ENCODE measurements around the gene SGPP2. TPM values are rescaled to one million over a fixed set of nuclear protein-coding genes. Genes with fewer than 3 reads are reported as not detected.

Gene SGPP2
- total and polyA plus RNA-seq, 4 donors: 3.9 to 39.5 (median 23.0) TPM

DNA sequence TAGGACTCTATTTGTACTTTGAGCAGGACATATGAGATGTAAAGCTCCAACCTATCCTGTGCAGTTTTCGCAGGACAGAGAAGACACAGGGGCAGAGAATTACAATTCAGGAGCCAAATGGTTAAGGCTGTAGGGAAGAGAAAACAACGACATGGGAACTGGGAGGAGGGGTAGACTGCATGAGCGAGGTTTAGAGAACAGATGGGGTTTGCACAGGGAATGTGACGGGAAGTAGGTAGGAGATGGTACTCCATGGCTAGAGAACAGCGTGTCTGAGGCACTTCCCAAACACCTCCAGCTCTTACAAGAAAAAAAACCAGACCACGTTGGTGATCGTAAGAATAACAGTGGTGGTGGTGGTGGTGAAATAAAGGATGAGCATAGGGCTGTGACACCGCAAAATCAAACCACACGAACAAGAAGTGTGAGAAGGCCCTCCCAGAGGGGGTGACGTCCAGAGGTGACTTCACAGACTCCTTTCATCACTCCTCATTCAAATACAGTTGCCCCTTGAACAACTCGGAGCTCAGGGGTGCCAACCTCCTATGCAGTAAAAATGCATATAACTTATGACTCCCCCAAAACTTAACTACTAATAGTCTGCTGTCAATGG, 138.9 kb downstream of the SGPP2 start:
- WGBS, 2 donors: 65 to 66% methylated on average over 11 of the region's 11 CpGs
- ATAC-seq (ENCODE audit: insufficient read depth, low FRiP score): no peak
- no peak overlapping the region for H3K4me3 ChIP-seq

DNA sequence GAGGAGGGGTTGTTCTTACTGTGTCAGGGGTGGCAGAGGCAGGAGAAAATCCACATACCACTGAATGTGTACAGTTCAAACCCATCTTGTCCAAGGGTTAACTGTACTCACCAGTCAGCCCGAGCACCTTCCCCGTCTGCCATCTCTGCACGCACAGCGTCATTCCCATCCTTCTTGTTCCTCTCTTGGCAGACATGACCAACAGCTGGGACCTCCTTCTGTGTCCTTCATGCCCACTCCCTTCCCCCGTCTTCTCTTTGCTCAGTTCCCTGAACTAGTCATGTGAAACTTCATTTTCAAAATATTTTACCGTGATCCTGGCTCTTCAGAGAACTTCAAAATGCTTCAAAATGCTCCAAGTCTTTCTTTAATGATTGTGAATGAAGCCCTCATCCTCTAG, 139.6 kb downstream of the SGPP2 start:
- Histone ChIP-seq H3K9me3 (ENCODE audit: control insufficient read depth in 4 of 4, insufficient read depth in 3 of 4, low read length in 3 of 4) (peaks cover 0 to 2% (median 0%) of the 10 kb centered on the region in 4 donors), H3K9ac (ENCODE audit: insufficient read depth in 1 of 2, low read length in 2 of 2) (no peak overlapping the region), H3K4me3 (no peak overlapping the region), H3K36me3 (ENCODE audit: control insufficient read depth in 4 of 4, insufficient read depth in 4 of 4, low read length in 4 of 4) (peaks cover 0 to 6% (median 4%) of the 10 kb centered on the region in 4 donors), H3K27ac (ENCODE audit: low read depth in 1 of 2, low read length in 1 of 2) (no peak overlapping the region), H3K27me3 (ENCODE audit: control insufficient read depth in 3 of 3, insufficient read depth in 3 of 3, low read length in 2 of 3) (no peaks in the 10 kb centered on the region), H3K4me1 (ENCODE audit: control insufficient read depth in 5 of 5, insufficient read depth in 5 of 5, low read length in 5 of 5) (no peaks in the 10 kb centered on the region)
- TF ChIP-seq, protein P1, sequence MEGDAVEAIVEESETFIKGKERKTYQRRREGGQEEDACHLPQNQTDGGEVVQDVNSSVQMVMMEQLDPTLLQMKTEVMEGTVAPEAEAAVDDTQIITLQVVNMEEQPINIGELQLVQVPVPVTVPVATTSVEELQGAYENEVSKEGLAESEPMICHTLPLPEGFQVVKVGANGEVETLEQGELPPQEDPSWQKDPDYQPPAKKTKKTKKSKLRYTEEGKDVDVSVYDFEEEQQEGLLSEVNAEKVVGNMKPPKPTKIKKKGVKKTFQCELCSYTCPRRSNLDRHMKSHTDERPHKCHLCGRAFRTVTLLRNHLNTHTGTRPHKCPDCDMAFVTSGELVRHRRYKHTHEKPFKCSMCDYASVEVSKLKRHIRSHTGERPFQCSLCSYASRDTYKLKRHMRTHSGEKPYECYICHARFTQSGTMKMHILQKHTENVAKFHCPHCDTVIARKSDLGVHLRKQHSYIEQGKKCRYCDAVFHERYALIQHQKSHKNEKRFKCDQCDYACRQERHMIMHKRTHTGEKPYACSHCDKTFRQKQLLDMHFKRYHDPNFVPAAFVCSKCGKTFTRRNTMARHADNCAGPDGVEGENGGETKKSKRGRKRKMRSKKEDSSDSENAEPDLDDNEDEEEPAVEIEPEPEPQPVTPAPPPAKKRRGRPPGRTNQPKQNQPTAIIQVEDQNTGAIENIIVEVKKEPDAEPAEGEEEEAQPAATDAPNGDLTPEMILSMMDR (IDR thresholded peaks at IDR 0.05; ENCODE audit: control extremely low read depth, extremely low read depth): no peak
- no peak for DNase-seq
- WGBS, 2 donors: 84 to 93% methylated on average over 6 of the region's 6 CpGs
- ATAC-seq (ENCODE audit: insufficient read depth, low FRiP score): no peak

More for the DNA sequence above, 138.9 kb downstream of the SGPP2 start:
- DNase-seq: no peak
- H3K9ac ChIP-seq (ENCODE audit: insufficient read depth in 1 of 2, low read length in 2 of 2): no peak overlapping the region
- TF ChIP-seq, protein P1 (IDR thresholded peaks at IDR 0.05; ENCODE audit: control extremely low read depth, extremely low read depth): no peak
- no peaks in the 10 kb centered on the region for H3K27me3 ChIP-seq (ENCODE audit: control insufficient read depth in 3 of 3, insufficient read depth in 3 of 3, low read length in 2 of 3)
- no peaks in the 10 kb centered on the region for H3K4me1 ChIP-seq (ENCODE audit: control insufficient read depth in 5 of 5, insufficient read depth in 5 of 5, low read length in 5 of 5)
- H3K9me3 ChIP-seq (ENCODE audit: control insufficient read depth in 4 of 4, insufficient read depth in 3 of 4, low read length in 3 of 4): peaks cover 0 to 4% (median 0%) of the 10 kb centered on the region in 4 donors
- peaks cover 0 to 6% (median 4%) of the 10 kb centered on the region in 4 donors for H3K36me3 ChIP-seq (ENCODE audit: control insufficient read depth in 4 of 4, insufficient read depth in 4 of 4, low read length in 4 of 4)
- no peak overlapping the region for H3K27ac ChIP-seq (ENCODE audit: low read depth in 1 of 2, low read length in 1 of 2)

DNA sequence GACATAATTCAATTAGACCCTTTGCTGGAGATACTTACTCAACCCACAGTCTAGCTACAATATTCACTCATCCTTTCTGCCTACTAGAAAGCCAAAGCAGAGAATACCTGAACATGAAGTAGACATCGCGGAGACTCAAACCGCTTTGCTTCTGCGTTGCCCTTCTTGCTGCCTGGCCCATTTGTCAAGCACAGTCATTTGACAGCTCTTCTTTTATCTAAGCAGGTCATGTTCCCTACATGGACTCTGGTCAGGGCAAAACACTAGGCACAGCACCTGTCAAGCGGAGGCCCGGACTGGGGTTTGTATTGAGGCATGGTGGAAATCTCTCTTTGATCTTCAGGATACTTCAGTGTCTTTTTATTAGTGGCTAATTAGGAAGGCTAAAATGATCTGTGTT, 141.9 kb downstream of the SGPP2 start:
- TF ChIP-seq, protein P1 (IDR thresholded peaks at IDR 0.05; ENCODE audit: control extremely low read depth, extremely low read depth): no peak
- H3K9me3 ChIP-seq (ENCODE audit: control insufficient read depth in 4 of 4, insufficient read depth in 3 of 4, low read length in 3 of 4): peaks cover 0 to 2% (median 0%) of the 10 kb centered on the region in 4 donors
- 95% methylated on average over 6 of the region's 6 CpGs for WGBS, 2 donors
- no peak overlapping the region for H3K27ac ChIP-seq (ENCODE audit: low read depth in 1 of 2, low read length in 1 of 2)
- no peak for DNase-seq
- peaks cover 0 to 6% (median 5%) of the 10 kb centered on the region in 4 donors for H3K36me3 ChIP-seq (ENCODE audit: control insufficient read depth in 4 of 4, insufficient read depth in 4 of 4, low read length in 4 of 4)
- H3K9ac ChIP-seq (ENCODE audit: insufficient read depth in 1 of 2, low read length in 2 of 2): no peak overlapping the region
- H3K4me3 ChIP-seq: no peak overlapping the region
- no peaks in the 10 kb centered on the region for H3K27me3 ChIP-seq (ENCODE audit: control insufficient read depth in 3 of 3, insufficient read depth in 3 of 3, low read length in 2 of 3)
- peak; percentile 5 for ATAC-seq (ENCODE audit: insufficient read depth, low FRiP score)
- no peaks in the 10 kb centered on the region for H3K4me1 ChIP-seq (ENCODE audit: control insufficient read depth in 5 of 5, insufficient read depth in 5 of 5, low read length in 5 of 5)

Measured in lung (tissue), 12 donors.